T-helper 22 cell (primary cell): ENCODE results near the gene PMIS2.

Source experiments
- DNase-seq: peaks from one replicate; pipeline ENCODE4 v3.0.0-alpha.2; 2020; ENCODE audit warnings: low read depth

Gene PMIS2

DNA sequence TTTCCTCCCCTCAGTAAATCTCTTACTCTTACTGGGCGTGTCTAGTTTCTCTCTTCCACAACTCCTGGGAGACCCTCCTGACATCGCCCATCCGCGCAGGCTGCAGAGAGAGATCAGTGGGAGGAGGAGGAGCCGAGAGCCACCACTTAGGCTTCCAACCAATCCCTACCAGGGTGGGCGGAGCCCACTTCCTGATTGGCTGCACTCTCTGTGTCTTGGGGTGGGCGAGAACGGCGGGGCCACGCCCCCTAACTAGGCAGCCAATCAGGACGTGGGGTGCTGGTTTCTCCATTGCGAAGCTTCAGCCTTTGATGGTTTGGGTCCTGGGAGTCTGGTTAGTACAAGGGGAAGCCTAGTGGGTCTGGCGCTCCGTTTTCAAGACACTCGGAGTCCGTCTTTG is at the start of gene PMIS2:
Gene PMIS2, plus strand, starts transcription at position 326 of the 400 bp plus-strand sequence. CDS start 87 bp downstream, outside the sequence.
- no peak for DNase-seq

DNA sequence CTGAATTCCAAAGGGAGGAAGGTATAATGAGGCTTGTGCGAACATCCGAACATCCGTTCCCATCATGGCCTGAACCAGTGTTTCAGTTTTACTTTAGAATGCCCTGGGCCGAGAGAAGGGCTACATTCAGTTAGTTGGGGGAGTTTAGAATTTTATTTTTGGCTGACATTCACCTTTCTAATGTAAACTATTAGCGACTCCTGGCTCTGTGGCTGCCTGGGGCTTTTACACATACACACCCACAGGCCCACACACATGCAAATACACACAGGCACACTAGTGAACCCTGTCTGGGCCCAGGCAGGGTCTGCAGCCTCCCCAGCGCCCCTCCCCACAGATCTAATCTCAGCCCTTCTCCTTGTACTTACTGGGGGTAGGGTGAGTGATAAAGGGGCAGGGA is 46.7 kb upstream of the PMIS2 start:
- no peak for DNase-seq

DNA sequence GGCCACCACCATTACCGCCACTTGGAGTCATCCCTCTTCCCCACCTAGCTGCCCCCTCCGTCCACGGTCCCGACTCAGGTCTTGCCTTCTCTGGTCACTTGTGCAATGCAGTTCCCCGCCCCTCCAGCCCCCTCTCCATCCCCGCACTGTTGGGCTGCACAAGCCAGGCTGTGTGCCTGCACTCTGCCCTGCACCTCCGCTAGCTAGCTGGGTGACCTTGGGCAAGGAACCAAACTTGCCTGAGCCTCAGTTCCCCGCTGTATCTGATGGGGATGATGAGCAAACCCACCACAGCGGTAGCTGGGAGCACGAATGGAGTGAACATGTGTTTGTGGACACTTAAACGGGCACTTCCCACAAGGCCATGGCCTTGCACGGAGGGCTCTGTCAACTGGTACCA is 46.1 kb upstream of the PMIS2 start:
- DNase-seq: no peak

GRCh38 chr19:35540356-35540927 is 45.5 kb upstream of the PMIS2 start:
- no peak for DNase-seq

- DNase-seq: no peak
These were observed 43.8 kb upstream of the PMIS2 start for GRCh38 chr19:35542209-35542608.

DNA sequence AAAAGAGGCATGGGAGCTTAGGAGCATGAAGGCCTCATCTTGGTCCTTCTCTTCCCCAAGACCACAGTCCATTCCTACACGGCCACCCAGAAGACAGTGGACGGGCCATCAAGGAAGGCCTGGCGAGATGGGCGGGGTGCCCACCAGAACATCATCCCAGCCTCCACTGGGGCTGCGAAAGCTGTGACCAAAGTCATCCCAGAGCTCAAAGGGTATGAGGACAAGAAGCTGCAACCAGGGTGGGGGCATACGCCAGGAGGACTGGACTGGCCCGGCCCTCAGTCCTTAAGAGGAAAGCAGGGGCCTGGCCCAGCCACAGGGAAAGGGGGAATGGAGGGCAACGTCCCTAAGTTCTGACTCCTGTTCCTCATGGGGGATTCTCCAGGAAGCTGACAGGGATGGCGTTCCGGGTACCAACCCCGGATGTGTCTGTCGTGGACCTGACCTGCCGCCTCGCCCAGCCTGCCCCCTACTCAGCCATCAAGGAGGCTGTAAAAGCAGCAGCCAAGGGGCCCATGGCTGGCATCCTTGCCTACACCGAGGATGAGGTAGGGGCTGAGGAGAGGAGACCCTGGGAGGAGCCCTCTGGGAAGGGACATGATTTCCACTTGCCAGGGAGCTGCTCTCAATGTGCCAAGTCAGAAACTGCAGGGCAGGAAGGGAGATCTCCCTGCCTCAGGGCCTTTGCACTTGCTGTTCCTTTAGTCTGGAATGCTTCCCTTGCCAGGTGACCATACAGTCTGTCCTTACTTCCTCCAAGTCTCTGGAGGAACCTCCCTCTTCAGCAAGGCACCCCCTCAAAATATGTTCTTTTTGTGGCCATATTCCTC is 42.5 kb upstream of the PMIS2 start:
- DNase-seq: no peak

GRCh38 chr19:35544110-35544802 is 41.7 kb upstream of the PMIS2 start:
- DNase-seq: no peak

DNA sequence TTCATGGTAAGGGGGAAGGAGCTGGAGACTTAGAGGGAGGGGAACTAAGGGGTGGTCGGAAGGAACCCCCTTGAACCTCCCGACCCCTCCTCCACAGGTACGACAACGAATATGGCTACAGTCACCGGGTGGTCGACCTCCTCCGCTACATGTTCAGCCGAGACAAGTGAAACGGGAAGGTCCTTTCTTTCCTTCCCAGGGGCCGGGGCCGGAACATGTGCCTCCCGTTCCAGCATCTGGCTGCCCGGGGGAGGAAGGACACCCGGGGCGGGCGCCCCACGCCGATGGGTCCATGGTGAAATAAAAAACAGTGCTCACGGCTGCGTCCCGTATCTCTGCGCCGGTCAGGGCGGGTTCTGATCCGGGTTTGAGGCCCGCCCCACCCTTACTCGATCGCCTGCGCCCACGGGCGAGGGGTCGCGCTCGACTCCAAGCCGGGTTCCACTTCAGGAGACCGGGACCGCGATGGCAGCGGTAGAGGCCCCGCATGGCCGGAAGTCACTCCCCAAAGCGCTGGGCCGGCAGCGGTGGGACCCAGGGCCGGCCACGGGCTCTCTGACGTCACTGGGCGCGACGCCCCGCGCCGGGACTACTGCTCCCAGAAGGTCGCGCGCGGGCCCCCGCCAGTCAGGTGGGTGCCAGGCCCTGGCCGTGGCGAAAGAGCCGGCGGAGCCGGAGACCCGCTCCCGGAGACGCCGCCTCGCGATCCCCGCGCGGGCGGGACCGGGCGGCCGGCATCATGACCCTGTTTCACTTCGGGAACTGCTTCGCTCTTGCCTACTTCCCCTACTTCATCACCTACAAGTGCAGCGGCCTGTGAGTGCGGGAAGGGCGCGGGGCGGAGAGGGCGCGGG is 40.7 kb upstream of the PMIS2 start, which contains the start of gene TMEM147:
Gene TMEM147, plus strand, starts transcription at position 626 of the 854 bp plus-strand sequence. Its CDS starts 114 bp downstream, at position 740.
- peak; percentile 55 for DNase-seq

- peak; percentile 26 for DNase-seq
These were observed 40.1 kb upstream of the PMIS2 start for GRCh38 chr19:35545855-35546381.

GRCh38 chr19:35546532-35546931 is 39.4 kb upstream of the PMIS2 start:
- DNase-seq: no peak

DNA sequence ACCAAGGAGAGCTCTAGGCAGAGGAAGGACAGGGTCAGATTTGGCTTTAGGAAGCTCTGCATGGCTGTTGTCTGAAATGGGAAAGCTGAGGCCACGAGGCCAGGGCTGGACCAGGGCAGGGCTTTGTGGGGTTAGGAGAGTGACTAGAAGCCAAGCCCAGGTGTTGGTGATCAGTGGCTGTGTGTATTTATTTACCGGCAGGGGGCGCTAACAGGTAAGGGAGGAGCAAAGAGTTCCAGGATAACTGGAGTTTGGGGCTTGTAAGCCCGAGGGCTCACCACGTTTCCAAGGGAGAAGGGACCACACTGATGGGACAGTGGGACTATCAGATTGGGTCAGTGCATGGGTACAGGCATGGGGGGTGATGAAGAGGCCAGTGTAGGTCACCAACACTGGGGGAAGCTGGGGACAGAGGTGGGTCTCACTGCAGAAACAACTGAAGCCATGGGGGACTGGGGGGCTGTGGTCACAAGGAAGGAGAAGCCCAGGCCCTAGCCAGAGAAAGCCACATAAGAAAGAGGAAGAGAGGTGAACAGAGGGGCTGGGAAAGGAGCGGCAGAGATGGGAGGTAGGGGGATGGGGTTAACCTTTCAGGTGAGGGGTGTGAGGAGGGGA is 36.7 kb upstream of the PMIS2 start:
- peak; percentile 24 for DNase-seq

DNA sequence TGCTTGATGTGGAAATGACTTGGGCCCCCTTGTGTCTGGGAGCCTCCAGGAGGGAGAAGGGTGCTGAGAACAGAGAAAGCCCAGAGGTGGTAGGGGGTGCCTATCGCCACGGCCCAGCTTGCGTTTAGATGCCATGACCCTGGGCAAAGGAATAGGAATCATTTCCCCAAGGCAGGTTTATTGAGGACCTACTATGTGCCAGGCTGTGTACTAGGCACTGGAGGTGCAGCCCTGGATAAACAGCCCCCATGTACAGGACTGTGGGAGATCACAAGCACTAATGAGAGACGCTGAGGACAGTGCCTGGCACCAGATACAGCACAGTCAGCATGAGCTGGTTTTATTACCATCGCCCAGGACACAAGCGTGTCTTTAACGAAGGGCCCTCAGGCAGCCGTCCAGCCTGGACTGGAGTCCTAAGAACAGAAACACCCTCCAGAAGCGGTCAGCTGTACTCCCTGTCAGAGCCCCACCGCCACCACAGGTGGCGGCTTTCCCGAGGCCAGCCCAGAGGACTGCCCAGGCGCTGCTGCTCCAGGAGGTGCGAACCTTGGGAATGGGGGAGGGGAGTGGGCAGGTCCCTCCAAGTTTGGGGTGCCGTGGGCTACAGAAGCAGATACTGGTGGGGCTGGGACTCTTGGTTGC is 36.0 kb upstream of the PMIS2 start:
- no peak for DNase-seq

DNA sequence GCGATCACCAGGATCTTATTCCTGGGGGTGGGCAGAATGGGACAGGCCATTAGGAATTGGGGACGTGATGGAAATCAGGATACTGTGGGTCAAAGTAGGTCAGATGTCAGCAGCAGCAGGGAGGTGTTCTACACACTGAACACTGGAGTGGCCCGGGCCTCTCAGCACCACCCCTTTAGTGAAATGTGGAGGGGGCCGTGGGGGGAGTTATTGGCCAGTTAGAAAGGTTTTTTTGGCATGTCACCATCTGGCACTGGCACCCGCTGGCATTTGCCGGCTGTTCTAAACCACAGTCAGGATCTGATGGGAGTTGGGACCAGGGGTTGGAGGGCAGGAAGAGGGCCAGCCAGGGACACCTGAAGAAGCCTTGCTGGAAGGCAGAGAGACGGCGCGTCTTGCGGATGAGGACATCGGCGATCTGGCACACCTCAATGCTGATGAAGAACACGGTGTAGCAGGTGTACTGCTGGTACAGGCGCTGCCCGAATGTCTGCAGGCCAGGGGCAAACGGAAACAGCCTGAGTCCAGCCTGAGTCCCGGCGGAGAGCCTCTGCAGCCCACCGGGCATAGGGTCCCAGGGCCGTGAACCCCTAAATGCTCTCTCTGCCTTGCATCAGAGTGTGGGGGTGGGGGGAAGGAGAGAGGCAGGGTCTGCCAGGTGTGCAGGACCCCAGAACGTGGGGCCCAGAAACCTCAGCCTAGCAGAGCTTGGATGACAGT is 34.7 kb upstream of the PMIS2 start:
- no peak for DNase-seq

- DNase-seq: no peak
These were observed 33.2 kb upstream of the PMIS2 start for GRCh38 chr19:35552534-35553384.

GRCh38 chr19:35553385-35554000 is 32.5 kb upstream of the PMIS2 start:
- no peak for DNase-seq

DNA sequence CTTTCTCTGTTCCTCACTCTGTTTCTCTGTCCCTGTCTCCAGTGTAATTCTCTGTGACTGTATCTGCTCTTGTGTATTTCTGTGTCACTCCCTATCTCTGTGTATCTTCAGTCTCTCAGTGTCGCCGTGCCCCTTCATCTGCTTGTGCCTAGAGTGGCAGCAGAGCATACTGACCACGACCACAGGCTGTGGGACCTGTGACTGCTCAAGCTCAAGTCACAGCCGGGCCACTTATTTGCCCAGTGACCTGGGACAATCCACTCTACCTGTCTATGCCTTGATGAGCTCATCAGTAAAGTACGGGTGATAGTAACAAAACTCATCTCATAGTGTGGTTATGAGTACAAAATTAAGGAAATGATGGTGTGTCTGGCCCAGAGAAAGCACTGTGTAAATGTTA is 31.9 kb upstream of the PMIS2 start:
- no peak for DNase-seq

DNA sequence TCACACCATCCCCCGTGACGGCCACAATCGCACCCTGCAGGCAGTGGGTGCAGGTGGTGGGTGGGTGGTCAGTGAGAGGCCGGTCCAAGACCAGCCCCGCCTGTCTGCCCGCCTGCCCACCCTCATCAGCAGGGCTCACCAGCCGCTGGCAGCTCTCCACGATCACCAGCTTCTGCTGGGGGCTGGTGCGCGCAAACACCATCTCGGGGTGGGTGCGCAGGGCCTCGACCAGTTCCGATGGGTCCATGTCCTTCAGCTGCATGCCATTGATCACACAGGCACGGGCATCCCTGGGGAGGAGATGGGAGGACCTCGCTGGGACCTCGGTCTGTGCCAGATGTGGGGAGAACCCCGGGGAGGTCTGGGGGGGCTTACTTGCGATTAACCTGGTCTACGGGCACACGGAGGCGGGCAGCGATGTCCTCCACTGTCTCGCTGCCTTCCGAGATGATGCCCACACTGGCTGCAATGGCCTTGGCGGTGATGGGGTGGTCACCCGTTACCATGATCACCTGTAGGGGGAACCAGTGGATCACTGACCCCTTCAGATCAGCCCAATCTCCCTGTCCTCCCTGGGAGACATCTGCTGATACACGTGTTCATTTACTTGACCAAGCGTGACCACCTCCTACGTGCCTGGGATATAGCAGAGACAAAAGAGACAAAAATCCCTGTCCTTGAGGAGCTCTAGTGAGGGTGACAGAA is 30.5 kb upstream of the PMIS2 start:
- DNase-seq: no peak

- no peak for DNase-seq
These were observed 29.9 kb upstream of the PMIS2 start for GRCh38 chr19:35556025-35556590.
